HEK293 (cell line): ENCODE data around the gene TTC16.

Source experiments
- CTCF ChIA-PET: fragments of 350-600 bp; formaldehyde crosslinking; extraction: SDS; loops from one replicate; lab custom pipeline; 2021; ENCODE audit warnings: antibody characterized with exemption; lab: Yijun Ruan, JAX
- POLR2A ChIA-PET: fragments of 300-600 bp; formaldehyde crosslinking; extraction: SDS; loops from one replicate; lab custom pipeline; 2020; ENCODE audit warnings: antibody characterized with exemption, inconsistent platforms; lab: Yijun Ruan, JAX
- H3K27ac ChIP-seq: fragments of 200-500 bp; sonication (Bioruptor generic); 2 replicates; pipeline ENCODE4 v1.5.1; 2014; ENCODE audit warnings: low read depth, low read length, control low read depth, inconsistent platforms; ENCODE audit errors: extremely low read depth
- H3K36me3 ChIP-seq, 2 experiments: fragments of 200-500 bp in 1 of 2; sonication (Bioruptor generic) in 1 of 2; 1 replicate in 1 of 2; 2 replicates in 1 of 2; pipeline ENCODE4 v1.5.1; 2014 to 2017; ENCODE audit warnings: inconsistent platforms in 2 of 2, low read length in 2 of 2; ENCODE audit not compliant: control insufficient read depth in 2 of 2, insufficient read depth in 1 of 2
- H3K4me1 ChIP-seq: fragments of 200-500 bp; sonication (Bioruptor generic); 2 replicates; pipeline ENCODE4 v1.5.1; 2014; ENCODE audit warnings: mild to moderate bottlenecking, low read length, inconsistent platforms; ENCODE audit not compliant: control insufficient read depth, insufficient read depth
- H3K4me3 ChIP-seq: 2 replicates; pipeline ENCODE4 v1.5.1; 2011; ENCODE audit warnings: low read depth, mild to moderate bottlenecking, control low read depth, low read length, moderate library complexity
- H3K9me3 ChIP-seq: fragments of 200-500 bp; sonication (Bioruptor generic); 2 replicates; pipeline ENCODE4 v1.5.1; 2014; ENCODE audit warnings: low read depth, low read length, inconsistent platforms; ENCODE audit not compliant: control insufficient read depth, insufficient read depth
- GLIS1 ChIP-seq: fragments of 450-650 bp; formaldehyde crosslinking; IDR thresholded peaks from 2 replicates; pipeline ENCODE4 v1.5.1; 2016; ENCODE audit warnings: missing biosample characterization, missing genetic modification characterization
- IKZF3 ChIP-seq: fragments of 450-650 bp; IDR thresholded peaks from 2 replicates; pipeline ENCODE4 v1.5.0; 2018; ENCODE audit warnings: missing biosample characterization, mild to moderate bottlenecking, missing genetic modification characterization, moderate library complexity
- KLF16 ChIP-seq: fragments of 450-650 bp; formaldehyde crosslinking; IDR thresholded peaks from 2 replicates; pipeline ENCODE4 v1.5.1; 2017; ENCODE audit warnings: missing biosample characterization, missing genetic modification characterization
- MYNN ChIP-seq: fragments of 450-650 bp; formaldehyde crosslinking; IDR thresholded peaks from 2 replicates; pipeline ENCODE4 v1.5.1; 2016; ENCODE audit warnings: missing biosample characterization, missing genetic modification characterization, borderline replicate concordance
- PATZ1 ChIP-seq: fragments of 450-650 bp; formaldehyde crosslinking; IDR thresholded peaks from 2 replicates; pipeline ENCODE4 v1.5.1; 2016; ENCODE audit warnings: missing biosample characterization, missing genetic modification characterization
- SALL2 ChIP-seq: fragments of 450-650 bp; formaldehyde crosslinking; IDR thresholded peaks from 2 replicates; pipeline ENCODE4 v1.5.0; 2017; ENCODE audit warnings: missing biosample characterization, mild to moderate bottlenecking, missing genetic modification characterization, borderline replicate concordance
- ZFP41 ChIP-seq: fragments of 450-650 bp; formaldehyde crosslinking; IDR thresholded peaks from 2 replicates; pipeline ENCODE4 v1.5.1; 2016; ENCODE audit warnings: missing biosample characterization, missing genetic modification characterization, borderline replicate concordance
- ZIC2 ChIP-seq: fragments of 450-650 bp; formaldehyde crosslinking; IDR thresholded peaks from 2 replicates; pipeline ENCODE4 v1.5.1; 2016; ENCODE audit warnings: missing biosample characterization, missing genetic modification characterization
- ZNF121 ChIP-seq: fragments of 450-650 bp; formaldehyde crosslinking; IDR thresholded peaks from 2 replicates; pipeline ENCODE4 v1.5.1; 2016; ENCODE audit warnings: missing biosample characterization, missing genetic modification characterization
- ZNF132 ChIP-seq: fragments of 450-650 bp; formaldehyde crosslinking; IDR thresholded peaks from 2 replicates; pipeline ENCODE4 v1.5.1; 2017; ENCODE audit warnings: missing biosample characterization, missing genetic modification characterization, borderline replicate concordance
- ZNF155 ChIP-seq: fragments of 450-650 bp; formaldehyde crosslinking; IDR thresholded peaks from 2 replicates; pipeline ENCODE4 v1.5.1; 2016; ENCODE audit warnings: missing biosample characterization, missing genetic modification characterization
- ZNF169 ChIP-seq: fragments of 450-650 bp; formaldehyde crosslinking; IDR thresholded peaks from 2 replicates; pipeline ENCODE4 v1.5.1; 2016; ENCODE audit warnings: missing biosample characterization, missing genetic modification characterization
- ZNF202 ChIP-seq: fragments of 450-650 bp; formaldehyde crosslinking; IDR thresholded peaks from 2 replicates; pipeline ENCODE4 v1.5.1; 2016; ENCODE audit warnings: missing biosample characterization, missing genetic modification characterization, borderline replicate concordance
- ZNF214 ChIP-seq: fragments of 450-650 bp; formaldehyde crosslinking; IDR thresholded peaks from 2 replicates; pipeline ENCODE4 v1.5.1; 2017; ENCODE audit warnings: missing biosample characterization, mild to moderate bottlenecking, missing genetic modification characterization, borderline replicate concordance
- ZNF23 ChIP-seq: fragments of 450-650 bp; formaldehyde crosslinking; IDR thresholded peaks from 2 replicates; pipeline ENCODE4 v1.5.1; 2016; ENCODE audit warnings: missing biosample characterization, missing genetic modification characterization, borderline replicate concordance
- ZNF335 ChIP-seq: fragments of 450-650 bp; formaldehyde crosslinking; conservative IDR thresholded peaks from 2 replicates; pipeline ENCODE4 v1.5.1; 2016; ENCODE audit warnings: missing biosample characterization, missing genetic modification characterization
- ZNF398 ChIP-seq: fragments of 450-650 bp; formaldehyde crosslinking; IDR thresholded peaks from 2 replicates; pipeline ENCODE4 v1.5.1; 2017; ENCODE audit warnings: missing biosample characterization, missing genetic modification characterization
- ZNF529 ChIP-seq: fragments of 450-650 bp; formaldehyde crosslinking; IDR thresholded peaks from 2 replicates; pipeline ENCODE4 v1.5.1; 2017; ENCODE audit warnings: missing genetic modification characterization, missing biosample characterization; ENCODE audit not compliant: insufficient replicate concordance
- ZNF629 ChIP-seq: fragments of 450-650 bp; formaldehyde crosslinking; IDR thresholded peaks from 2 replicates; pipeline ENCODE4 v1.5.1; 2017; ENCODE audit warnings: missing biosample characterization, missing genetic modification characterization
- ZNF639 ChIP-seq: fragments of 450-650 bp; formaldehyde crosslinking; IDR thresholded peaks from 2 replicates; pipeline ENCODE4 v1.5.1; 2016; ENCODE audit warnings: missing biosample characterization, missing genetic modification characterization
- ZNF701 ChIP-seq: fragments of 450-650 bp; formaldehyde crosslinking; IDR thresholded peaks from 2 replicates; pipeline ENCODE4 v1.5.1; 2016; ENCODE audit warnings: missing biosample characterization, missing genetic modification characterization
- ZNF837 ChIP-seq: fragments of 450-650 bp; formaldehyde crosslinking; IDR thresholded peaks from 2 replicates; pipeline ENCODE4 v1.5.1; 2016; ENCODE audit warnings: missing biosample characterization, missing genetic modification characterization
- TF ChIP-seq, protein P1 (sequence below): fragments of 450-650 bp; formaldehyde crosslinking; IDR thresholded peaks from 2 replicates; pipeline ENCODE4 v1.5.1; 2016; ENCODE audit warnings: missing biosample characterization, missing genetic modification characterization, low read depth

TTC16 gene

DNA sequence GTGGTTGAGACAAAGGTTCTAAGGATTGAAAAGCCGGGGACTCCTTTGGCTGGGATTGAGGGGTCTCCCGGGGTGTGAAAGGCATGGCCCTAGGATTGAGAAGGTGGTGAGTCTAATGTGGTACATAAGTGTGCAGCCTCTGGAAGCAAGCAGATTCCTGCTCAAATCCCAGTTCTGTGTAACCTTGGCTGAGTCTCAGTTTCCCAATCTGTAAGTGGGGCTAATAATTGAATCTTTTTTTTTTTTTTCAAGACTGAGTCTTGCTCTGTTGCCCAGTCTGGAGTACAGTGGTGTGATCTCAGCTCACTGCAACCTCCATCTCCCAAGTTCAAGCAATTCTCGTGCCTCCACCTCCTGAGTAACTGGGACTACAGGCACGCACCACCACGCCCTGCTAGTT, 56.7 kb downstream of the TTC16 start:
- TF ChIP-seq ZNF169 (tag by site-specific recombination) (no peak), MYNN (tag by site-specific recombination) (no peak), ZNF121 (tag by site-specific recombination) (0 out of 2 replicates have a peak, but pooled peaks have one; percentile 14), KLF16 (tag by site-specific recombination) (no peak), ZFP41 (no peak), ZNF132 (tag by site-specific recombination) (no peak), ZNF639 (tag by site-specific recombination) (no peak), ZNF398 (tag by site-specific recombination) (no peak)
- no peak overlapping the region for H3K4me3 ChIP-seq
- CTCF ChIA-PET = interaction anchor here (0.8 to 1.5 kb wide), 4 partner anchors 12 to 247 kb away, joined by 3 to 11 read pairs (median 4); partner anchors contain the start of genes CDK9 and TOR2A
- no peaks in the 10 kb centered on the region for H3K9me3 ChIP-seq
- no peaks in the 10 kb centered on the region for H3K4me1 ChIP-seq
- POLR2A ChIA-PET = no interaction called here
- H3K36me3 ChIP-seq = no peaks in the 10 kb centered on the region
- H3K27ac ChIP-seq = no peak overlapping the region

DNA sequence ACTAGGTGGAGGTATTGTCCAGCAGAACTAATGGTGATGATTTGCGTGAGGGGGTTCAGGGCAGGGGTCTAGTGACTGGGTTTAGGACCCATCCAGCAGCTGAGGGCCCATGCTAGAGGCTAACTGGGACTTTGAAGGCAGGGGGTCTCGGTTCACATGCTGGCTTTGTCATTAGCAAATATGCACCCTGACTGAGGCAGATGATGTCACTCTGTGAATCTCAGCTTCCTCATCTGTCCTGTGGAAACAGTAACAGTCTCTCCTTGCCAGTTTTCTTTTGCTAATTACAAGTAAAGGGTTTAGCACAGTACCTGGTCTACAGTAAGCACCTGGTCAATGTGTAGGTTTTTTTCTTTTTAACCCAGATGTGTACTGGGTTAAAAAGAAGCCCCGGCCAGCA, 57.4 kb downstream of the TTC16 start:
- TF ChIP-seq, protein P1, sequence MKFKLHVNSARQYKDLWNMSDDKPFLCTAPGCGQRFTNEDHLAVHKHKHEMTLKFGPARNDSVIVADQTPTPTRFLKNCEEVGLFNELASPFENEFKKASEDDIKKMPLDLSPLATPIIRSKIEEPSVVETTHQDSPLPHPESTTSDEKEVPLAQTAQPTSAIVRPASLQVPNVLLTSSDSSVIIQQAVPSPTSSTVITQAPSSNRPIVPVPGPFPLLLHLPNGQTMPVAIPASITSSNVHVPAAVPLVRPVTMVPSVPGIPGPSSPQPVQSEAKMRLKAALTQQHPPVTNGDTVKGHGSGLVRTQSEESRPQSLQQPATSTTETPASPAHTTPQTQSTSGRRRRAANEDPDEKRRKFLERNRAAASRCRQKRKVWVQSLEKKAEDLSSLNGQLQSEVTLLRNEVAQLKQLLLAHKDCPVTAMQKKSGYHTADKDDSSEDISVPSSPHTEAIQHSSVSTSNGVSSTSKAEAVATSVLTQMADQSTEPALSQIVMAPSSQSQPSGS (tag by site-specific recombination) = no peak
- TF ChIP-seq ZNF629 (tag by site-specific recombination) (peak; percentile 12; the same call in 1 of the 2 replicates), GLIS1 (tag by site-specific recombination) (peak; percentile 53; the same call in 1 of the 2 replicates), IKZF3 (no peak), ZIC2 (peak; percentile 74)
- TF ChIP-seq, all 188 proteins: peak for 3
- Histone ChIP-seq H3K4me3 (no peak overlapping the region), H3K9me3 (no peaks in the 10 kb centered on the region), H3K4me1 (no peaks in the 10 kb centered on the region), H3K27ac (no peak overlapping the region), H3K36me3 (no peaks in the 10 kb centered on the region)
- ChIA-PET POLR2A (no interaction called here), CTCF (interaction anchor here (0.8 to 1.5 kb wide), 4 partner anchors 11 to 248 kb away, joined by 3 to 11 read pairs (median 4); partner anchors contain the start of genes CDK9 and TOR2A)

GRCh38 chr9:127773981-127774380, 58.1 kb downstream of the TTC16 start:
- no peaks in the 10 kb centered on the region for H3K4me1 ChIP-seq
- H3K4me3 ChIP-seq = no peak overlapping the region
- H3K36me3 ChIP-seq = no peaks in the 10 kb centered on the region
- H3K27ac ChIP-seq = no peak overlapping the region
- H3K9me3 ChIP-seq = no peaks in the 10 kb centered on the region
- ChIA-PET CTCF (interaction anchor here (0.9 to 1.5 kb wide), 3 partner anchors 10 to 39 kb away, joined by 4 to 11 read pairs (median 8); partner anchors contain the start of genes CDK9 and TOR2A), POLR2A (no interaction called here)
- no peak for TF ChIP-seq ZNF701
- TF ChIP-seq SALL2 = no peak
- no peak for TF ChIP-seq ZNF155 (tag by site-specific recombination)
- no peak for TF ChIP-seq ZNF23 (tag by site-specific recombination)
- no peak for TF ChIP-seq ZNF529 (tag by site-specific recombination)
- TF ChIP-seq ZNF335 (tag by site-specific recombination) = no peak
- TF ChIP-seq ZNF202 = no peak
- no peak for TF ChIP-seq ZNF214 (tag by site-specific recombination)
- no peak for TF ChIP-seq ZNF837 (tag by site-specific recombination)
- no peak for TF ChIP-seq PATZ1 (tag by site-specific recombination)
